Gastroesophageal sphincter (tissue), 4 donors: ENCODE measurements around the gene PLET1. TPM values are rescaled to one million over a fixed set of nuclear protein-coding genes. Genes with fewer than 3 reads are reported as not detected.

Experiments used
- ATAC-seq: fragments of 150-250 bp; one replicate; pipeline ENCODE4 v1.9.1; 2016; ENCODE audit warnings: mild to moderate bottlenecking, moderate library complexity
- H3K27ac ChIP-seq, 4 donors: fragments of 200-600 bp; sonication (generic) in 3 of 4; 1 replicate in 3 of 4; 2 replicates in 1 of 4; pipeline ENCODE4 v1.5.1; 2016 to 2019
- H3K27me3 ChIP-seq: fragments of 200-600 bp; sonication (generic); one replicate; pipeline ENCODE4 v1.5.1; 2019
- H3K36me3 ChIP-seq, 2 donors: fragments of 200-600 bp; sonication (generic); one replicate each; pipeline ENCODE4 v1.5.1; 2019; ENCODE audit warnings: control low read depth in 1 of 2
- H3K4me1 ChIP-seq, 3 donors: fragments of 200-600 bp; sonication (generic); 1 replicate in 2 of 3; 2 replicates in 1 of 3; pipeline ENCODE4 v1.5.1; 2016 to 2019; ENCODE audit warnings: control low read depth in 2 of 3
- H3K4me3 ChIP-seq, 2 donors: fragments of 200-600 bp; sonication (generic); one replicate each; pipeline ENCODE4 v1.5.1; 2019; ENCODE audit warnings: mild to moderate bottlenecking in 1 of 2, moderate library complexity in 1 of 2
- H3K9me3 ChIP-seq, 3 donors: fragments of 200-600 bp; sonication (generic); one replicate each; pipeline ENCODE4 v1.5.1; 2017 to 2019; ENCODE audit warnings: control low read depth in 2 of 3
- EP300 ChIP-seq: sonication (generic); formaldehyde crosslinking; IDR thresholded peaks from one replicate; pipeline ENCODE4 v1.6.1; 2017; ENCODE audit warnings: antibody characterized with exemption, mild to moderate bottlenecking
- POLR2A ChIP-seq, 2 donors: fragments of 450-650 bp; IDR thresholded peaks; one replicate each; pipeline ENCODE4 v1.6.1; 2017; ENCODE audit warnings: antibody characterized with exemption in 2 of 2, mild to moderate bottlenecking in 2 of 2, moderate library complexity in 1 of 2
- POLR2AphosphoS5 ChIP-seq: sonication (generic); formaldehyde crosslinking; IDR thresholded peaks from one replicate; pipeline ENCODE4 v1.6.1; 2017; ENCODE audit warnings: antibody characterized with exemption
- WGBS, 2 donors: methylation state at CpG; one replicate each; pipeline ENCODE4 v1.1.5; 2018; ENCODE audit warnings: low coverage in 1 of 2; 5-methylcytosine and 5-hydroxymethylcytosine counted together
- total RNA-seq, 4 donors: library from RNA; depleted of rRNA; stranded (reverse); fragments of >200 nt; gene quantifications; one replicate each; pipeline ENCODE4 v1.1.0, GENCODE V29; 2016
- TF ChIP-seq, protein P1 (sequence below), 4 experiments: fragments of 200-600 bp in 2 of 4; fragments of 450-650 bp in 2 of 4; sonication (generic) in 1 of 4; IDR thresholded peaks; one replicate each; pipeline ENCODE4 v1.5.1; 2017 to 2019; ENCODE audit warnings: antibody characterized with exemption in 4 of 4, mild to moderate bottlenecking in 2 of 4, moderate library complexity in 2 of 4

PLET1 gene
- total RNA-seq, 4 donors from 2014 or later = not detected

DNA sequence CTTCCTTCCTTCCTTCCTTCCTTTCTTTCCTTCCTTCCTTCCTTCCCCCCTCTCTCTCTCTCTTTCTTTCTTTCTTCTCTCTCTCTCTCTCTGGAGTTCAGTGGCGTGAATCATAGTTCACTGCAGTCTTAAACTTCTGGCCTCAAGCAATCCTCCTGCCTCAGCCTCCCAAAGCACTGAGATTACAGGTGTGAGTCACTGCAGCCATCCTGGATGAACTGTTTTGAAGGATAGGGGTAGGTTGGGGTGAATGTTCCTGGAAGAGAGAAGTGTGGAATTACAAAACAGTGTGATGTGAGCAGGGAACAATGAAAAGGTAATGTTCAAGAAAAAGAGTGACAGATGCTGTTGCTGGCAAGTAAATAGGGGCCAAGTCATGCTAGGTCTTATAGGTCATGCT lies 12.4 kb upstream of the PLET1 start:
- Histone ChIP-seq H3K27me3 (no peaks in the 10 kb centered on the region), H3K4me3 (no peak overlapping the region), H3K9me3 (no peaks in the 10 kb centered on the region), H3K27ac (no peak overlapping the region), H3K36me3 (no peaks in the 10 kb centered on the region), H3K4me1 (no peaks in the 10 kb centered on the region)
- 86% methylated on average over 1 of the region's 1 CpG; no CpG with 5 or more reads in 1 of the 2 donors for WGBS, 2 donors
- ATAC-seq = no peak
- no peak for TF ChIP-seq POLR2A (IDR thresholded peaks at IDR 0.05)
- TF ChIP-seq, protein P1, sequence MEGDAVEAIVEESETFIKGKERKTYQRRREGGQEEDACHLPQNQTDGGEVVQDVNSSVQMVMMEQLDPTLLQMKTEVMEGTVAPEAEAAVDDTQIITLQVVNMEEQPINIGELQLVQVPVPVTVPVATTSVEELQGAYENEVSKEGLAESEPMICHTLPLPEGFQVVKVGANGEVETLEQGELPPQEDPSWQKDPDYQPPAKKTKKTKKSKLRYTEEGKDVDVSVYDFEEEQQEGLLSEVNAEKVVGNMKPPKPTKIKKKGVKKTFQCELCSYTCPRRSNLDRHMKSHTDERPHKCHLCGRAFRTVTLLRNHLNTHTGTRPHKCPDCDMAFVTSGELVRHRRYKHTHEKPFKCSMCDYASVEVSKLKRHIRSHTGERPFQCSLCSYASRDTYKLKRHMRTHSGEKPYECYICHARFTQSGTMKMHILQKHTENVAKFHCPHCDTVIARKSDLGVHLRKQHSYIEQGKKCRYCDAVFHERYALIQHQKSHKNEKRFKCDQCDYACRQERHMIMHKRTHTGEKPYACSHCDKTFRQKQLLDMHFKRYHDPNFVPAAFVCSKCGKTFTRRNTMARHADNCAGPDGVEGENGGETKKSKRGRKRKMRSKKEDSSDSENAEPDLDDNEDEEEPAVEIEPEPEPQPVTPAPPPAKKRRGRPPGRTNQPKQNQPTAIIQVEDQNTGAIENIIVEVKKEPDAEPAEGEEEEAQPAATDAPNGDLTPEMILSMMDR (IDR thresholded peaks at IDR 0.05) = no peak
- no peak for TF ChIP-seq EP300
- TF ChIP-seq POLR2AphosphoS5 = no peak

DNA sequence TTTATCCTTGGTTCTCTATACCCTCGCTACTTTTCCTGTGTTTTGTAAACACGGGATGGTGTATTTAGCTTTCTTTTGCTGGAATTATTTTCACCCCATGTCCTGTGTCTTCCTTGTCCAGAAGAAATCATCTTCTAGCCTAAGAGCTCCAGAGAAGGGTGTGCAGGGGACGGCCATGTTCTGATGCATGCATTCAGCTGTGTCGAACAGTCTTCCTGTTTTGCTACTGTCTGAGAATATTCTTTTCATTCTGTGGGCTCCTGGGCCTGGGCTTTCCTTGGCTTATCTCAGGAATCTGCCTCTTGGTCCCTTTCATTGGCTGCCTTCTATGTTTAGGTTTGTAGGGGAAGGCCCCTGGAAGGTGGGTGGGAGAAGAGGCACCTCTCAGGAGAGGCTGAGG lies 10.6 kb upstream of the PLET1 start:
- Histone ChIP-seq H3K36me3 (no peaks in the 10 kb centered on the region), H3K9me3 (no peaks in the 10 kb centered on the region), H3K27ac (no peak overlapping the region), H3K27me3 (no peaks in the 10 kb centered on the region), H3K4me3 (no peak overlapping the region), H3K4me1 (no peaks in the 10 kb centered on the region)
- no peak for ATAC-seq
- 91 to 92% methylated on average over 2 to 4 of the region's 4 CpGs for WGBS, 2 donors
- TF ChIP-seq POLR2A (IDR thresholded peaks at IDR 0.05) (no peak), EP300 (no peak)

DNA sequence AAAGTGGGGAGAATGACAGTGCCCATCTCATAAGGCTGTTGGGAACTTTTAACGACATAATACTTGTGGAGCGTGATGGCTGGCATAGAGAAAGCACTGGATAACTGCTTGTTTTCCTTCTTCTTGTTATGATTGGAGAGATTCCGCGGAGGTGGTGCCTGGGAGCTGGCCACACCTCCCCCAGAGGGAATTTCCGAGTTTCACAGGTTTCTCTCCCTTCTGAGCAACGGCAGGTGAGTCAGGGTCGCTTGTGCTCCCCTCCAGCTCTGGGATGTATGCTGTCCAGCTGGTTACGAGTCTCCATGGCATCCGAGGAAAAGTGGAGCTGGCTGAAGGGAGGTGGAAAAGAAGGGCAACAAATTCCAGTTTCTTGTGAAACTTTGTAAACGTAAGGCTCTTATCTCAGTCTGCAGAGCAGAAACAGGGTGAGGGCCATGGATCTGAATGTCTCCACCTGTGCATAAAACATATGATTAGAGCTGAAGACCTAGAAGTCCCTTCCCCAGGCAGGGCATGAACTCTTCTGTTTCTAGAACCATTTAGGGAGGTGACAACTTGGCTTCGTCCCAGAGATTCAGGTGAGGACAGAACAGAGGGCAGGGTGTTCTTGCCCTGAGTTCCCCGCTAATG lies 10.0 kb upstream of the PLET1 start:
- no peak for ATAC-seq
- H3K4me1 ChIP-seq = no peaks in the 10 kb centered on the region
- 70 to 79% methylated on average over 5 of the region's 12 CpGs for WGBS, 2 donors
- TF ChIP-seq EP300 (no peak), POLR2AphosphoS5 (no peak), POLR2A (IDR thresholded peaks at IDR 0.05) (no peak)
- TF ChIP-seq, protein P1 (IDR thresholded peaks at IDR 0.05) = no peak
- no peaks in the 10 kb centered on the region for H3K36me3 ChIP-seq
- no peaks in the 10 kb centered on the region for H3K27me3 ChIP-seq
- H3K9me3 ChIP-seq = no peaks in the 10 kb centered on the region
- no peak overlapping the region for H3K4me3 ChIP-seq
- H3K27ac ChIP-seq = no peak overlapping the region

DNA sequence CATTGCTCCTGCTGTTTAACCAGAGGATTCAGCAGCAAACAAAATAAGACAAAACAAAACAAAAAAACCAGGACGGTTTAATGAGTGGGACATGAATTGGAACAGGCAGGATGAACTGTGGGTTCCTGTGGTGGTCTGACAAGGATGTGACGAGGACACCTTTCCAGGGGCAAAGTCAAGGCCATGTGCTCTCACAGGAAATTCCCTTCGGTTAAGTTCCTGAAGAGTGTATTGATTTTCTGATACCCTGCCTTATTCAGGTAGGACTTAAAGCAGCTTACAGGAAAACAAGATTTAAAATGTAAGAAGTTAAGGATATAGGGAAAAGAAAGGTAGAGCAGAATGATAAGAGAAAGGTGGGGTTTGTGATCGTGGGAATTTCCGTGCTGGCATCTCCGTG lies 8.5 kb upstream of the PLET1 start:
- no peak for ATAC-seq
- H3K9me3 ChIP-seq = no peaks in the 10 kb centered on the region
- WGBS, 2 donors = 54 to 80% methylated on average over 3 to 6 of the region's 6 CpGs
- H3K27ac ChIP-seq = no peak overlapping the region
- TF ChIP-seq POLR2A (IDR thresholded peaks at IDR 0.05) = no peak
- TF ChIP-seq, protein P1 (IDR thresholded peaks at IDR 0.05) = no peak
- TF ChIP-seq POLR2AphosphoS5 = no peak
- TF ChIP-seq EP300 = no peak
- no peaks in the 10 kb centered on the region for H3K4me1 ChIP-seq
- no peak overlapping the region for H3K4me3 ChIP-seq
- no peaks in the 10 kb centered on the region for H3K27me3 ChIP-seq
- H3K36me3 ChIP-seq = no peaks in the 10 kb centered on the region

DNA sequence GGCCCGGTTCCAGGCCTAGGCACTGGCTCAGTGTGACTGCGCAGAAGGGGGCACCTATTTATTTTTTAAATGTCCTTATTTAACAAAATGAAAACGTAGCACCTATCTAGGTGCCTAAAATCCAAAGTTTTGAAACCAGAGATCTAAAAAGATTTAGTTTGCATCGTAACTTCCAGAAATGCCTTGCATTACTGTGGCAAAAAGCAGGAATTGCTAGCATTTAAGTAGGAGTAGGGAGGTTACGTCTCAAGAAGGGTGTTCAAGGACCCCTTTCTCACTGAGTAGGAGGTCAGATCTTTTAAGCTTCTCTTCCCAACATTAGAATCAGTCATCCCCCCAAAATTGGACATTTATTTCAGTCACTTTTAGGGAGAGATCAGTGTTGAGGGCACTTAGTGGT lies 7.7 kb upstream of the PLET1 start:
- 84 to 100% methylated on average over 2 to 5 of the region's 5 CpGs for WGBS, 2 donors
- no peak for ATAC-seq
- Histone ChIP-seq H3K4me3 (no peak overlapping the region), H3K9me3 (no peaks in the 10 kb centered on the region), H3K27ac (no peak overlapping the region), H3K36me3 (no peaks in the 10 kb centered on the region), H3K27me3 (no peaks in the 10 kb centered on the region), H3K4me1 (no peaks in the 10 kb centered on the region)
- TF ChIP-seq POLR2A (IDR thresholded peaks at IDR 0.05) (no peak), EP300 (no peak), POLR2AphosphoS5 (no peak)
- TF ChIP-seq, protein P1 (IDR thresholded peaks at IDR 0.05) = no peak
